Endometrium (tissue), 2 donors: Measurements from ENCODE around the gene CNTN4.

ENCODE experiments used
- FAIRE-seq: peaks from 2 replicates; lab custom pipeline; 2012; peaks lifted over from hg19 to GRCh38; lab: Jason Lieb, UNC
- donor health status: control.
- donor health status: control.

CNTN4 gene

DNA sequence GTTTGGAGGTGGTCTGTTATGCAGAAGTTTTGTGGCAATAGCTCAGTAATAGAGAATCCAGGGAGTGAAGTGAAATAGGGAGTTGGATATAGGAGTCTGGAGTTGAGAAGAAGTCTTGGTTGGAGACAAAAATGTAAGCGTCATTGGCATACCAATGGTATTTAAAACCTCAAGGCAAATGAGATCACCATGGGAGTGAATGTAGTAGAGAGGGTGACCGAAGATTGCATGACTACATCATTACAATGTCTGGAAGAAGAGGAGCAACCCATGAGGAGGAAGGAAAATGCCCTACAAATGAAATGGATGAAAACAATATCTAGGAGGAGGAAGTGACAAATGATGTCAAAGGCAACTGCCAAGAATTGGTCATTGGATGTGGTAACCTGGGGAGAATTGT, 54.4 kb downstream of the CNTN4 start:
- FAIRE-seq, result no peak

DNA sequence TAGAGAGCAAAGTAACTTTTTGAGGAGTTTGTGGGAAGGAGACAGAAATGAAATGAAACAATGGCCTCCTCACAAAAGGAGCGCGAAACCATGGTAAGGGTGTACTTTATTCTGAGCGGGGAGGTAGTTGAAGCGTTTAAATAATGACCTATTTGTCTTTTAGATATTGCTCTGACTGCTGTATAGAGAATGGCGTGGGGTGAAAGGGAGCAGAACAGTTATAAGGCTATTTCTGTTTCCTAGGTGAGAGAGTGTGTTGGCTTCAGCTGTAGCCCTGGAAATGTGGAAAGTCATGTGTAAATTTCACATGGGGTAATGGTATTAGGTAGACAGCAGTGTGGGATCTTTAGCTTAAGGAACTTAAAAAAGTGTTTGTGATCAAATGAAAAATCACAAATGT, 54.9 kb downstream of the CNTN4 start:
- FAIRE-seq, result no peak

DNA sequence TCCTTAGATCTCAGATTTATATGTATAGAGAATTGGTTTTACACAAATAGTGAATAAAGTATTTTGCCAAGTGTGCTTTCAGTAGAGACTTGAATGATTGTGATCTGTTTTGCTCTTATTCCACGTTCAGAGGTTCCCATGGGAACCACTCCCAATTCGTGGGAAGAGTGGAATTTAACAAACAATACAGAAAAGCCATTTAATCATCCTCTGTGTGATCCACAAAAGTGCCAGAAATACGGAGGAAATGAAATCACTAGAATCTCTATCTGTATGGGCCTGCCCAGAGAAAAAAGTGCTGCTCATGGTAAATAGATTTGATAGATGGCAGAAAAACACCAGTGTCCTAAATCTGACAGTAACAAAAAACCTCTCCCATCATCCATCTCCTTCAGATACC, 56.0 kb downstream of the CNTN4 start:
- FAIRE-seq, result no peak

DNA sequence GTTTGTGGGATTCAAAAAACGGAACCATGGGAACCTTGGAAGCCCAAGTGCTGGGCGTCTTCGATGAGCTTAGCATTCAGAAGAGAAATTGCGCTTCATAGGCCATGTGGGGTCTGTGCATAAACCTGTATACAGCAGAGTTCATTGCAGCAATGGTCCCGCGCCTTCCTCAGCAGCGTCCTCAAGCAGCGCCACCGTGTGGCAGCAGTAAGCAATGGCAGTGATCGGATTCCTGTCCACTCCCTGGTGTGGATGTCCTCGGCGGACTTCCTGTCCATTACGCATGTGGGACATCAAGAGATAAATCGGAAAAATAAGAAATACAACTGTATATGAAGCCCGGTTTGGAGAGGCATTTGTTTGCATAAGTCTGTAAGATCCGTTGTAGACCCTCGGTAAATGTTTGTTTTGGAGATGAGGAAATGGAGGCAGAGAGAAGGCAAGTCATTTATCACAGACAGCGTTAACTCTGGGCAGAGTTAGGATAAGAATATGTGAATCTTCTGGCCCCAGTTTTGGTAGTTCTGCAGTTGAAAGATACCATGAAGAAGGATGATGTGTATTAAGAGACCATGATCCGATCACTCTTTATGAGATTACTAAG, 57.7 kb downstream of the CNTN4 start:
- no peak for FAIRE-seq

DNA sequence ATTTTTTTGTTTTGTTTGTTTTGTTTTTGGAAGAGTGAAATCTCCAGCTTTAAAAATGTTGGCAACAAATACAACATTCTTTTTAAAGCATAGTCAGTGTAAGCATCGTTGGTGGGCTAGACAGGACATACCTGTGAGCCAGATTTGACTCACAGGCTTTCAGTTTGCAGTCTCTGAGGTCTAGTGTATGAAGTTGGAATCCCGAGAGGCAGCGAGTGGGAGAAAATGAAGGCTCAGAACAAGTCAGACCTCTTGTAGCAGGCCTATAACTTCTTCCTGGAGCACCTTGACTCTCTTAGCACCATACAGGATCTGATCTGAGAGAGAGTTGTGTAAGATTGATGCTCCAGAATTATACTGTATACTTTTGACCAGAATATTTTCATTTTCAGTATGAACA, 60.2 kb downstream of the CNTN4 start:
- FAIRE-seq, result no peak

DNA sequence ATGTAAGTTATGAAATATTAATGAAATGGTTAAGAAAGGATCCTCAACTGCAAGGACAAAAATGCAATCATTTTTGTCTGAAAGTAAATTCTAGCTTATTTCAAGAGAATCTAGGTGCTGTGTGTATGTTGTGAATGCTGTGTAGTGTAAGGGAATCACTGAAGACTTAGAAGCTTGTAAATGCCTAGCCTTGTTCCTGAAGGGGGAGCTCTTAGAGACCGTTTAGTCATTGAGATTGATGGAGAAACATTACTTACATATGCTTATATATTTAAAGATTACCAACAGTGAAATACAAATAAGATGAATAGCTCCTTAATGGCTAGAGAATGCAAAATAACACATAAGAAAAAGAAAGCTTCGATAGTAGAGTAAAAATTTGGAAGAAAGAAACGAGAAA, 67.9 kb downstream of the CNTN4 start:
- no peak for FAIRE-seq

DNA sequence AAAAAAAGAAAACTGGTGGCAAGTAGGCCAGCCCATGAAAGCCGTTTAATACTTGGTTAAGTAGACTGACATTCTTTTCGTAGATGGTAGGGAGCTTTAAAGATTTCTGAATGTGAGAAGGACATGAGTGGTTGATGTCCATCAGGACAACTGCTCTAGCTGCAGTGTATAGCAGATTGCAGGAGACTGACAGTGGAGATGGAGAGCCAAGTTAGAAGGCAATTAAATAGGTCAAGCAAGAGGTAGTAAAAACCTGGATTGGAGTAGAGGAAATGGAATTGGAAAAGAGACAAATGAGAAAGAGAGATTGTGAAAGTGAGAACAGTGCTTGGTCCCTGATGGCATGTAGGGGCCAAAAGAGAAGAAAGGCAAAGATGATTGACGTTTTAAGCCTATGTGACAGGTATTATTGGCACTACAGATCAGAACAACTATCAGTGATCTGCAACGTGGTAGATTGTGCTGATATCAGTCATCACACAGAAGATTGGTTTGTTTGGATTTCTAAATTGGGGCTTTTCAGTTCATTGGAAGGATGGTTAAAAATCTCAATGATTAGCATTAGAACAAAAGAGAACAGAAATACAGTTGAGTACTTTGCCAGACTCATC, 74.0 kb downstream of the CNTN4 start:
- FAIRE-seq, result no peak

DNA sequence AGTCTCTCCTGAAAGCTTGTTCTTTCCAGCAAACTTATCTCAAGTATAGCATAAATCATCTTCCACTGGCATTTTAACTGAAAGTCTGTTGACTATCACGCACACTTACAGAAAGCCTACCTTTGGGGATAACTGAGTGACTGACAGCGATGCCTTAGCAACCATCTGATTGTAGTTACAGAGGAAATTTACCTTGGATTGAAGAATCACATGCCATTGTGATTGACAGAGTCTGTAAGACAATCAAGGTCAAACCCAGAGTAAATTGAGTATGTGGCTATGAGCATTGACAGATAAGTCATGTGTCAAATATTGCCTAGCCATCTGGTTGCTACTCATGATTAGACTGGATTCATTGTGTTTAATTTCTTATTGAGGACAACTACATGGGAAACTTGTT, 82.0 kb downstream of the CNTN4 start:
- no peak for FAIRE-seq

DNA sequence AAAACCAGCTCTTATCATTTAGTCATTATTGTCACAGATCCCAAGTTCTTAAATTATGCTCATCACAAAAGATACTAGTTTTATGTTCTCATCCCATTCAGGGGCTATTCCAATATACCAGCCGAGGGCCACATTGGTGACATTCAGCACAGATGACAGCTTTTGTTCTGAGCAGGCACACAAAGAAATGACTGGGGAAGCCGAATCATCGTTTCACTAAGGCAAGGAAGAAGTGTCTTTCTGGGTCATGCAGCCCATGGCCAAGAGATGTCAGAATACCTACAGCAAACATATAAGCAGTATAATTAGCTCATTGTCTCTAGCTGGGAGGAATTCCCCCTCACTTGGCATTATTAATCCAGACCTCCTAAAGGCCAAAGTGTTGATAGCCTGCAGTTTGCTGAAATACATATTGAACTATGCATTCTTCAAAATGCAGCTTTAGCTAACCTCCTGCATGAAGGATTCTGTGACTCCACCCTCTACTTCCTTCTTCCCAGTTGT, 100.2 kb downstream of the CNTN4 start:
- FAIRE-seq, result no peak

DNA sequence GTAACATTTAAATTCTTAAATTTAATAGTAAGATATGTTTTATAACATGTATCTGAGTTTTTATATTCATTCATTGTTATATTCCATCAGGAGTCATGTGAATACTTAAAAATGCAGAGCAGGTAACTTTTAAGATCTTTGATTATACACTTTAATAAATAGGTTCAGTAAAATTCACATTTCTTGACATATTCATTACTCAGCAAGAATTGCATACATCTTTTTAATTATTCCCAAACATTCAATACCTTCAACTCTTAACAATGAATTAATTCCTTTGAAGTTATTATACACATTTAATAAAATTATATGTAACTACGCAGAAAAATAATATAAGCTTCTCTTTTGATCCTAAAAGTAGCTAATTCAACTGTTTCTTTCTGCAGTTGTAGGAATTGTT, 105.4 kb downstream of the CNTN4 start:
- no peak for FAIRE-seq

DNA sequence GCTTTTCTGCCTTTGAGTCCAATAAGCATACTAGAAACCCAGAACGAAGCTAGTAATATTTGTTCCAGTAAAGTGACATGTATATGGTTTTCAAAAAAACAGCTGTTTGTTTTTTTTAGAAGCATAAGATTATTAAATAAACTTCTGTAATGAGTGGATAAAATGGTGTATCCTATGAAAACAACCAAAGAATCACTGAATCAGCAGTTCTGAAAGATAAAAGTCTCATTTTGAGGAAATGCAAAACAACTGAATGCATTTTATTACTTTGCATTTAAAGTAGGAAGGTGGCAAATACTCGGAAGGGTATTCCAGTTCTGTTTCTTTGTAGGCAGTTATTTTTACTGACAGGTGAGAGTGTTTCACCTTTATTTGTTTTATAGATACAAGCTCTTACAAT, 107.0 kb downstream of the CNTN4 start:
- no peak for FAIRE-seq

DNA sequence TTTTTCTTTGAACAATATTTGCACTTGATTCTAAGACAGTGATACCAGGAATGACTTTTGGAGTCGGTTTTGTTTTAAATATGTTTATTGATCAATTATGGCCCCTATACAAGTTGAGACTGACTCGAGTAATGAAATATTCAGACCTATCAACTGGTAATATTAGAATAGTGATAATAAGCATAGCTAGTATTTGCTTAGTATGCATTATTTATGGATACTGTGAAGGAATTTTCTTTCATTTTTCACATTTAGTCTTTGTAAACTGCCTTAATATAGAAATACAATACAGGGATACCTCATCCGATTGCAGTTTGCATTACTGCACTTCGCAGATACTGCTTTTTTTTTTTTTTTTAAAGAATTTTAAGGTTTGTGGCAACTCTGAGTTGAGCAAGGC, 107.9 kb downstream of the CNTN4 start:
- FAIRE-seq, result no peak

DNA sequence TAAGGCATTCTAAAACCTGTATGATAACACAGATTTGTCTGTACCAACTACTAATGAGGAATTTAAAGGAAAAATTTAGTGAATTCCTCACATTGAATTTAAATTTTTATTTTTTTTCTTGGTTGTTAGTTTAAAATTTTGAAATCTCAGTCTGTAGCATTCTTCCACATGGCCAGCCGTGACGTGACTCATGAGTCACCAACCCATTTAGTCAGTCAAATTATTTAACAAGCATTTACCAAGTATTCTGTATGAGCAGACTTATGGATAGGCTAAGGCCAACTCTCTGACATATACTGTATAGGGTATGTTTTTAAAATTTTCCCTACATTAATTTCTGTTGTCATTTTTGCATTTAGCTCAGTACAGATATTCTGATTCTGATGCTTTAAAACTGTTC, 112.9 kb downstream of the CNTN4 start:
- no peak for FAIRE-seq

DNA sequence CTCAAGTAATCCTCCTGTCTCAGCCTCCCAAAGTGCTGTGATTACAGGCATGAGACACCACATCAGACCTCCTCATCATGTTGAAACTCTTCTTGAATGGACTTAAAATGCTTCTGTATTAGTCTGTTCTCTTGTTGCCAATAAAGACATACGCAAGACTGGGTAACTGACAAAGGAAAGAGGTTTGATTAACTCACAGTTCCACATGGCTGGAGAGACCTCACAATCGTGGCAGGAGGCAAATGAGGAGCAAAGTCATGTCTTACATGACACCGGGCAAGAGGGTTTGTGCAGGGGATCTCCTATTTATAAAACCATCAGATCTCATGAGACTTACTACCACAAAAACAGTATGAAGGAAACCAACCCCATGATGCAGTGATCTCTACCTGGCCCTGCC, 113.5 kb downstream of the CNTN4 start:
- FAIRE-seq, result no peak

DNA sequence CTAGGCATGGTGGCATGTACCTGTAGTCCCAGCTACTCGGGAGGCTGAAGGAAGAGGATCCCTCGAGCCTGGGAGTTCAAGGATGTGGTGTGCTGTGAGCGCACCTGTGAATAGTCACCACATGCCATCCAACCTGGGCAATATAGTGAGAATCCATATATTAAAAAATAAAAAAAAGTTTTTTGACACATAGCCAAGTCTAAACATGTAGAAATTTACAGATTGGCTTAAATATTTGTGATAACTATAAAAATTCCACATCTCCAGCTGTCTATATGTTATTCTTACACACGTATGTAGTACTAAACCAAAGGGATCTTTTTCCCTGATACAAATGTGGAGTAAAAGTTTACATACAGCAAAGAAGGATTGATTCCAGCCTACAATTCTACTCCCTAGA, 119.7 kb downstream of the CNTN4 start:
- no peak for FAIRE-seq

DNA sequence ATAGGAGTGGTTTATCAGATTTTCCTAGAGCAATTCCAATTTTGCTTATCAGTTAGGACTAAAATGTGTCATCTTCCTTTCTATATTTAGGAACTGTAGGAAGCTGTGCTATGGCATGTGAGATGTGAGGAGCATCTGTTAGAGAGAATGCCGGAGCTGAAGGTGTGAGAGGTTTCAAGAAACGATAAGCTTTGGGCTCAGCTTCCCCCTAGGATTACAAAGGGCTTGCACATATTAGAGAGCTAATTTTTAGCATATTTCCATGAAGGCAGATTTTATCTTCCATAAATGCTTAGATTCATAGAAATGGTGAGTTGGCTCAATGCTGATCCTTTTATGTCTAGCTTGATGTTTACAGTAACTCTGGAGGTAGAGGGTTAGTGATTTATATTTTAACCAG, 120.2 kb downstream of the CNTN4 start:
- FAIRE-seq, result no peak

DNA sequence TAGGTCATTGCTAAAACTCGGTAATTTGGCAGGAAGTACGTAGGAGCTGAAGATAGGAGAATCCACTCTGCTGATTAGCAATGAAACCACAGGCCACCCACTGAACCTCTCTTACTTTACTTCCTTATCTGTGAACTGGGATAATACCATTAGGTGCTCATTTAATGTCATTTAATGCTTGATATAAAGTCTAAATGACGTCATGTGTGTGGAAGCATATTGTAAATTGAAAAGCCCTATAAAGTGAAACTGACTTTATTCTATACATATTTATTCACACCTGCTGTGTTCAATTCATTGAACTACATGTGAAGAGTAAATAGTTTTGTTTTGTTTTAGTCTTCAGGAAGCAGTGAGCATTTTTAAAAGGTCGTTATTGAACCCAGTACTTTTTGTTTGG, 137.5 kb downstream of the CNTN4 start:
- FAIRE-seq, result no peak

DNA sequence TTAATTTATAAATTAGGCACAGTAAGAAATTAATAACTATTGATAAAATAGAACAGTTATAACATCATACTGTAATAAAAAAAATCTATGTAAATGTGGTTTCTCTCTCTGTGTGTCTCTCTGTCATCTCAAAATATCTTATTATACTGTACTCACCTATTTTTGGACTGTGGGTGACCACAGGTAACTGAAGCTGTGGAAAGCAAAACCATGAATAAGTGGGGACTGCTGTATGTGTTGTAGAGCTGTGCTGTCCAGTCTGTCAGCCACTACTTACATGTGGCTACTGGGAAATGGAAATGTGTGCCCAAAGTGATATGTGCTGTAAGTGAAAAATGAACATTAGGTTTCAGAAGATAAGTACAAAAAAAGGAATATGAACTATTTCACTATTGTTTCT, 145.5 kb downstream of the CNTN4 start:
- no peak for FAIRE-seq

DNA sequence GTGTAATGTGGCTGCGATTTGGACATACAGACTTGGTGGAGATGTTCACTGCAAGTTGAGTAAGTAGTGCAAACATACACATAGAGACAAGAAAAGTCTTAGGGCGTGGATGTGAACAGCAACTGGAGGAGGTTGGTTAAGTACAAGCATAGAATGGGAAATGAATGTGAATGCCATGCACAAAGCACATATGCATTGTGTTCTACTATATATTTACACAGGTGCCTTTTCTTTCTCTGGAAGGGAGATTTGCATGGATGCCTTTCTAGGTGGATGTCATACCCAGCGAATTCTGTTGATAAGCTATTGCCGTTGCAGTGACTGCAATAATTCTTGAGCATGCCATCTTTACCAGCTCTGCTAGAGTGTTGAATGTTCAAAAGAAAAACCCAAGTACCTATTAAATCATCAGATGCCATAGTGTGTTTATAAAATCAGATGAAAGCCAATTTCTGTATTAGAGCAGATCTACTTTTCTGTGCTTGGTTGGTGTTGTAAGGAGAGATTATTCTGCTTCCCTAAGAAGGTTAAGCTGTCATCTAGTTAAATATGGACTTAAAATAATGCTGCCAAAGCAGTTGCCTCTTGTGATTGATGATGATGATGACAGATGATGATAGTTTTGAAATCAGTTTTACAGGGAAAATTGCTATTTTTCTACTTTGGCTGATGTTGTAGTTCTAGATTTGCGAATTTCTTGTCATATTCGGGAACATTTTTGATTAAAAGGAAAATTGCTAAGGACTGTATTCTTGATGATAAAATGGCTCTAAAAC, 148.4 kb downstream of the CNTN4 start:
- FAIRE-seq, result no peak

DNA sequence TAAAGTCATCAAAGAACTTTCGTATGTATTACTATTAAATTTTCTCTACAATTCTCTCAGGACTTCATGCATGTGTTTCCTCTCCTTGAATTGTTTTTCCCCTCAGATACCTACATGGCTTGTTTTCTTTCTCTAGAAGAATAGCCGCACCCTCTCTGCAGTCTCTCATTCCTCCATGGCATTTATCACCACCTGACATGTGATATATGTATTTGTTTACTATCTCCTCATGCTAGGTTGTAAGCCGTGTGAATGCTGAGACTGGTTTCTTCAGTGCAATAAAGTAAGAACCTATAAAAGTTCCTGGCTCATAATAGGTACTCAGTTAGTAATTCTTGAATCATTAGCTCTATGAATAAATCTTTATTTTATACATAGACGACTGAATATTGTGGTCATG, 149.2 kb downstream of the CNTN4 start:
- FAIRE-seq, result no peak

DNA sequence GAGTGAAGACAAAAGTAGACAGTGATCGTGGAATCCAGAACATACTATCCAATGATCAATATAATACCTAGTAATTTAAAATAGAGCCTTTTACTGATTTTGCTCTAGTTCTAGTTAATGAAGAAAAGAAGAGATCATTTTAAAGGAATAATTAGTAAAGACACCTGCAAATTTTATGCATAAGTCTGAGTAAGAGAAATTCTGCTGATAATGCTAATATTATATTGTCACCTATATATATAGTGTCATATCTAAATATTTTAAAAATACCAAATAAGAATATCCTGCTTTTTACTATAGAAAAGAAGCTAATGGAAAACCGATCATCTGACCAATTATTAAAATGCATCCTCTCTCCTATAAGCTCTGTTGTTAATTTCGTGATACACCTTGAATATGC, 152.1 kb downstream of the CNTN4 start:
- FAIRE-seq, result no peak

DNA sequence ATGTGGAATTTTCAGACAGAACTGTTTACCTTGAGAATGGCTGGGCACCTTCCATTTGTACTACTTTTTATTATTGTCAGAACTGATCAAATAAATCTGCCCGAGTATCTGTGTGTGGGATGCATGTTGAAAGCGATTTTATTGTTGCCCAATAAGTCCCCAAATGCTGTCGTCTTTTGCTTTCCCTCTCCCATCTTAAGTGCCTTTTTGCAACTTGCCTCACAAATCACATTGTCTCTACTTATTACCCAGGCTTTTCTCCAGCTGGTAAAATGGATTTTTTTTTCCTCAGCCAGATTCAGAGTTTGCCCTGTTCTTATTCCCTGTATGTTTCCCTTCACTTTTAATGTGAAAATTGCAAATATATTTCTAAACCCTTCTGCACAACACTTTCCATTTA, 163.1 kb downstream of the CNTN4 start:
- no peak for FAIRE-seq

DNA sequence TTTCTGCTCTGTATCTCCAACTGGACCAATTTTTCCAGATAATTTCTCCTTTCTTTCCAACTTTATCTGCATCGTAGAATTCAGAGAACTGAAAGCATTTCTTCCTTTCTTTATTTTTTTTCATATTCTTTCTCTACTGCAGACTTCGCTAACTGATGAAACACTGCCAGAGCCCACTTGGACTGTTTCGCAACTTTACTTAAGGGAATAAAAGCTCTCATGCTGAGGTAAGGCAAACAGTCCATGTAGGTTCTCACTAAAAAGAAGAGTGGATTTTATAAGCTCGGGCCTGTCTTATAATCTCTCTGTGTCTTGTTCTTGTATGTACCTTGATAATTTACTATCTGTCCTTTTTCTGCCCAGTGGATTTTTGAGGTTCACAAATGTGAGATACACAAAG, 163.5 kb downstream of the CNTN4 start:
- no peak for FAIRE-seq

DNA sequence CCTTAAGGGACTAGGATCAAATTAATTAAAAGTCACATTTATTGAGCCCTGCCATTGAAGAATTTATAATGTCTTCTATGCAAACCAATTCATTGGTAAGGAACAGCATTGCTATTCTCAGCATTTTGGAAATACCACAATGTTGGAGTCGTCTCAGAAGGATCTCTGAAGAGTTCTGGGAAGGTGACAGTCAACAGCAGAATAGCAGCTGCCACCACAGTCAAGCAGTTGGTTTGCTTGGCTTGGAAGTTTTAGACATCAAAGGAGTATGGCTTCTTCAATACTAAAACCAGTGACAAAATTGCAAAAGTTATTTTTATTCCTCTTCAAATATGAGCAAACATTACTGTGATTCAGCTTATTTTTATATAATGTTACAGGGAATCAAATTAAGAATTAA, 167.9 kb downstream of the CNTN4 start:
- no peak for FAIRE-seq
